ENCODE results near the gene EPC1. TPM values are rescaled to one million over a fixed set of nuclear protein-coding genes. Genes with fewer than 3 reads are reported as not detected.

EPC1 gene
- total RNA-seq, 1 experiment from 2014 or later = 30.0 TPM

GRCh38 chr10:32350811-32351350 lies 3.9 kb upstream of the EPC1 start:
- Mint-ChIP-seq H3K27me3 (ENCODE audit: unreplicated experiment) (no peaks in the 10 kb centered on the region), H3K4me1 (ENCODE audit: low read depth, unreplicated experiment) (peaks cover 47% of the 10 kb centered on the region), H3K4me3 (ENCODE audit: low read depth, unreplicated experiment) (no peak overlapping the region), H3K9me3 (ENCODE audit: low read depth, unreplicated experiment) (no peaks in the 10 kb centered on the region), H3K27ac (ENCODE audit: unreplicated experiment) (no peak overlapping the region), H3K36me3 (ENCODE audit: insufficient read depth, unreplicated experiment) (peaks cover 35% of the 10 kb centered on the region)
- DNase-seq = no peak
- no TSS peak for BruUV-seq (replicated peaks)
- TF ChIP-seq CTCF (IDR thresholded peaks at IDR 0.05; ENCODE audit: unreplicated experiment) = no peak
- intact Hi-C loops (cut with micrococcal nuclease; ENCODE audit: unreplicated experiment) = no loop called here
- CTCF ChIA-PET = no interaction called here

GRCh38 chr10:32349968-32350738 lies 3.2 kb upstream of the EPC1 start:
- peaks cover 42% of the 10 kb centered on the region for H3K36me3 Mint-ChIP-seq (ENCODE audit: insufficient read depth, unreplicated experiment)
- no peak overlapping the region for H3K27ac Mint-ChIP-seq (ENCODE audit: unreplicated experiment)
- BruUV-seq (replicated peaks) = no TSS peak
- H3K27me3 Mint-ChIP-seq (ENCODE audit: unreplicated experiment) = no peaks in the 10 kb centered on the region
- CTCF ChIA-PET = no interaction called here
- no peak for DNase-seq
- TF ChIP-seq CTCF (IDR thresholded peaks at IDR 0.05; ENCODE audit: unreplicated experiment) = no peak
- no peak overlapping the region for H3K4me3 Mint-ChIP-seq (ENCODE audit: low read depth, unreplicated experiment)
- H3K4me1 Mint-ChIP-seq (ENCODE audit: low read depth, unreplicated experiment) = peaks cover 47% of the 10 kb centered on the region
- intact Hi-C loops (cut with micrococcal nuclease; ENCODE audit: unreplicated experiment) = no loop called here
- no peaks in the 10 kb centered on the region for H3K9me3 Mint-ChIP-seq (ENCODE audit: low read depth, unreplicated experiment)

- CTCF ChIA-PET = interaction anchor here (0.6 kb wide), 1 partner anchor 9 kb away, joined by 6 read pairs; no protein-coding TSS in a partner anchor
- H3K27ac Mint-ChIP-seq (ENCODE audit: unreplicated experiment) = no peak overlapping the region
- H3K27me3 Mint-ChIP-seq (ENCODE audit: unreplicated experiment) = no peaks in the 10 kb centered on the region
- H3K36me3 Mint-ChIP-seq (ENCODE audit: insufficient read depth, unreplicated experiment) = peaks cover 52% of the 10 kb centered on the region
- intact Hi-C loops (cut with micrococcal nuclease; ENCODE audit: unreplicated experiment) = no loop called here
- no peak for TF ChIP-seq CTCF (IDR thresholded peaks at IDR 0.05; ENCODE audit: unreplicated experiment)
- BruUV-seq (replicated peaks) = no TSS peak
- H3K4me1 Mint-ChIP-seq (ENCODE audit: low read depth, unreplicated experiment) = peaks cover 47% of the 10 kb centered on the region
- DNase-seq = no peak
- H3K4me3 Mint-ChIP-seq (ENCODE audit: low read depth, unreplicated experiment) = no peak overlapping the region
- H3K9me3 Mint-ChIP-seq (ENCODE audit: low read depth, unreplicated experiment) = no peaks in the 10 kb centered on the region
These were observed 2.2 kb upstream of the EPC1 start for GRCh38 chr10:32349199-32349585.

GRCh38 chr10:32348297-32349198 lies 1.6 kb upstream of the EPC1 start:
- no peak for DNase-seq
- peaks cover 57% of the 10 kb centered on the region for H3K36me3 Mint-ChIP-seq (ENCODE audit: insufficient read depth, unreplicated experiment)
- BruUV-seq (replicated peaks) = no TSS peak
- H3K9me3 Mint-ChIP-seq (ENCODE audit: low read depth, unreplicated experiment) = no peaks in the 10 kb centered on the region
- CTCF ChIA-PET = no interaction called here
- H3K4me3 Mint-ChIP-seq (ENCODE audit: low read depth, unreplicated experiment) = peak overlapping the region; percentile 86
- H3K4me1 Mint-ChIP-seq (ENCODE audit: low read depth, unreplicated experiment) = peaks cover 47% of the 10 kb centered on the region
- peak overlapping the region; percentile 98 for H3K27ac Mint-ChIP-seq (ENCODE audit: unreplicated experiment)
- no peaks in the 10 kb centered on the region for H3K27me3 Mint-ChIP-seq (ENCODE audit: unreplicated experiment)
- TF ChIP-seq CTCF (IDR thresholded peaks at IDR 0.05; ENCODE audit: unreplicated experiment) = no peak
- intact Hi-C loops (cut with micrococcal nuclease; ENCODE audit: unreplicated experiment) = no loop called here

Data from Calu3 (cell line).